Measurements from ENCODE around the gene KLF13.

KLF13 gene

DNA sequence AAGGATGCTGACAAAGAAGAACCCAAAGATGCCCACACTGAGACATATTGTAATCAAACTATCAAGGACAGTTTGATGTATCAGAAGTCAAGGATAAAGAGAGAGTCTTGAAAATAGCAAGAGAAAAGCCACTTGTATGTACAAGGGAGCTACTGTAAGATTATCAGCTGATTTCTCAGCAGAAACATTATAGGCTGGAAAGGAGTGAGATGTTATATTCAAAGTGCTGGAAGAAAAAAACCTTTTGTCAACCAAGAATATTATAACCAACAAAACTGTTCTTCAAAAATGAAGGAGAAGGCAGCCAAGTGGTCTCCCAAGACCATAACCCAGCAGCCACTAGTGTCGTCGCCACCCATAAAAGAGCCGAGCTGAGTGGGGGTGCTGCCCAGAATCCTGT lies 93.2 kb downstream of the KLF13 start:
- no peak overlapping the region for H3K4me3 ChIP-seq (replicated peaks; ENCODE audit: low read depth, low read length)
- TF ChIP-seq, protein P1, sequence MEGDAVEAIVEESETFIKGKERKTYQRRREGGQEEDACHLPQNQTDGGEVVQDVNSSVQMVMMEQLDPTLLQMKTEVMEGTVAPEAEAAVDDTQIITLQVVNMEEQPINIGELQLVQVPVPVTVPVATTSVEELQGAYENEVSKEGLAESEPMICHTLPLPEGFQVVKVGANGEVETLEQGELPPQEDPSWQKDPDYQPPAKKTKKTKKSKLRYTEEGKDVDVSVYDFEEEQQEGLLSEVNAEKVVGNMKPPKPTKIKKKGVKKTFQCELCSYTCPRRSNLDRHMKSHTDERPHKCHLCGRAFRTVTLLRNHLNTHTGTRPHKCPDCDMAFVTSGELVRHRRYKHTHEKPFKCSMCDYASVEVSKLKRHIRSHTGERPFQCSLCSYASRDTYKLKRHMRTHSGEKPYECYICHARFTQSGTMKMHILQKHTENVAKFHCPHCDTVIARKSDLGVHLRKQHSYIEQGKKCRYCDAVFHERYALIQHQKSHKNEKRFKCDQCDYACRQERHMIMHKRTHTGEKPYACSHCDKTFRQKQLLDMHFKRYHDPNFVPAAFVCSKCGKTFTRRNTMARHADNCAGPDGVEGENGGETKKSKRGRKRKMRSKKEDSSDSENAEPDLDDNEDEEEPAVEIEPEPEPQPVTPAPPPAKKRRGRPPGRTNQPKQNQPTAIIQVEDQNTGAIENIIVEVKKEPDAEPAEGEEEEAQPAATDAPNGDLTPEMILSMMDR (IDR thresholded peaks at IDR 0.05; ENCODE audit: low read length, missing control alignments), result no peak
- DNase-seq (ENCODE audit: low read depth), result no peak

DNA sequence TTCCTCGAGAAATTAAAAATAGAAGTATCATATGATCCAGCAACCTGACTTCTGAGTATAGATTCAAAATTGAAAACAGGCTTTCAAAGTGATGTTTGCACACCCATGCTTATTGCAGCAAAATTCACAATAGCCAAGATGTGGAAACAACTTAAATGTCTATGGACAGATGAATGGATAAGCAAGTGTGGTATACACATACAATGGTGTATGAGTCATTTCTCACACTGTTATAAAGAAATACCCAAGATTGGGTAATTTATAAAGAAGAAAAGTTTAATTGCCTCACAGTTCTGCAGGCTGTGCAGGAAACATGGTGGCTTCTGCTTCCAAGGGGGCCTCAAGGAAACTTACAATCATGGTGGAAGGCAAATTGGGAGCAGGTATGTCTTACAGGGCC lies 100.8 kb downstream of the KLF13 start:
- DNase-seq (ENCODE audit: low read depth), result peak; percentile 66
- TF ChIP-seq, protein P1 (IDR thresholded peaks at IDR 0.05; ENCODE audit: low read length, missing control alignments), result no peak
- no peak overlapping the region for H3K4me3 ChIP-seq (replicated peaks; ENCODE audit: low read depth, low read length)

Measured in fibroblast of pulmonary artery (primary cell).